CD1c-positive myeloid dendritic cell (primary cell): ENCODE data around the gene SLC16A12.
"Not testable (repeated sequence)": the region's sequence is repeated elsewhere in the genome, so short reads cannot be mapped to it uniquely, and the experiment has no call there.

Source experiments
- DNase-seq: peaks from one replicate; pipeline ENCODE4 v3.0.0-alpha.2; 2016; ENCODE audit errors: extremely low spot score

Gene SLC16A12

GRCh38 chr10:89470628-89471027 lies 64.8 kb downstream of the SLC16A12 start:
- DNase-seq: no peak

- peak; percentile 3 for DNase-seq
Measured at GRCh38 chr10:89469517-89469916, 65.9 kb downstream of the SLC16A12 start.

GRCh38 chr10:89468191-89468965 lies 67.0 kb downstream of the SLC16A12 start:
- DNase-seq: no peak

DNA sequence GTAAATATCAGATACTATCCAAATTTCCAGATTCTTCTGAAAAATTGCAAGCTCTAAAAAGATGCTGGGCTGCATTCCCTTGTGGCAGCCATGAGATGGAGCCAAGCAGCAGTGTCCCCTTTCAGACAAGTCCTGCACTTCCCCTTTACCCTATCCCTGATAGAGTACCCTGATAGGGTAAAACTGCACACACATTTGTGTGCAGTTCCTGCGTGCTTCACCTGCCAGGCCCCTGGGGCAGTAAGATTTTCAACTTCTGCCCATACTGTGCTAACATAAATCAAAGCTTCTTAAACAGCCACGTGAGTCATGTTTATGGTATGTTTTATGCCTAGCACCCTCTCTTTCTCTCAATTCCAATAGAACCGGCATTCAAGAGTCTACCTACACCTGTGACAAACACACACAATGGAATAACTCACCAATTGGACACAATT lies 68.8 kb downstream of the SLC16A12 start:
- DNase-seq: peak; percentile 37

GRCh38 chr10:89465196-89465595 lies 70.2 kb downstream of the SLC16A12 start:
- no peak for DNase-seq

- no peak for DNase-seq
Measured at GRCh38 chr10:89463846-89464537, 71.4 kb downstream of the SLC16A12 start.

DNA sequence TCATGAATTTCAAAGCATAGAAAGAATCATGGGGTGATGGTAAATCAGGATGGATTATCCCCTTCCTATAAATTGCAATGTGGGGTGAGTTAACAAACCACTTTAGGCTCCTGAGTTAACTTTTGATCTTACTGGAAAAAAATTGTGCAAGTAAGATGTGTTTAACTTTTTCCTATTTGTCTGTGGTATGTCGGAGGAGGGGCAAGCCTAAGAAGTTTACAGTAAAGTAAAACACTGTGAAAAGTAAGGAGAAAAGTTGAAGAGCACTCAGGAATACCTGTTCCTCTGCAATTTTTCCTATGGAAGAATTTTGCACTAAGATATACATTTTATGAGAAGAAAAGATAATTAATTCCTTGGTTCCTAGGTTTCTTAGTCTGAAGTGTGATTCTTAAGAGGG lies 76.6 kb downstream of the SLC16A12 start:
- no peak for DNase-seq

GRCh38 chr10:89458291-89458690 lies 77.1 kb downstream of the SLC16A12 start:
- no peak for DNase-seq

GRCh38 chr10:89454561-89455347 lies 80.6 kb downstream of the SLC16A12 start:
- no peak for DNase-seq

DNA sequence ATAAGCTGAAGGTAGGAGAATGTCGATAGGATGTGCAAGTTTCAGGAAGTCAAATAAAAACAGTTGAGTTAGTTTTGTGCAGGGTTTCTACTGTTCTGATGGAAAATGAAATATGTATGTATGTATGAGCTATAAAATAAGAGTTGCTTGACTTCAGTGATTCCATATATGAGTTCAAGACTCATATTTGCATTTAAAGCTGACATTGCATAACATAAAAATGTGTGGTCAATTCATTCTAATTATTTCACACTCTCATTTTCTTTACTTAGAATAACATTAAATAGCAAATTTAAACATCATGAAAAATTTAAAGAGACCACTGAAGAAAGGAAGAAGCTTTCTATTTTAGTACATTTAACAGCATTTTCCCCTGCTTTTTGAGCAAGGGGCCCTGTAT lies 83.2 kb downstream of the SLC16A12 start:
- no peak for DNase-seq

- DNase-seq: no peak
Measured at GRCh38 chr10:89450901-89451300, 84.5 kb downstream of the SLC16A12 start.

- not testable (repeated sequence) for DNase-seq
Measured at GRCh38 chr10:89444819-89445218, 90.6 kb downstream of the SLC16A12 start.

DNA sequence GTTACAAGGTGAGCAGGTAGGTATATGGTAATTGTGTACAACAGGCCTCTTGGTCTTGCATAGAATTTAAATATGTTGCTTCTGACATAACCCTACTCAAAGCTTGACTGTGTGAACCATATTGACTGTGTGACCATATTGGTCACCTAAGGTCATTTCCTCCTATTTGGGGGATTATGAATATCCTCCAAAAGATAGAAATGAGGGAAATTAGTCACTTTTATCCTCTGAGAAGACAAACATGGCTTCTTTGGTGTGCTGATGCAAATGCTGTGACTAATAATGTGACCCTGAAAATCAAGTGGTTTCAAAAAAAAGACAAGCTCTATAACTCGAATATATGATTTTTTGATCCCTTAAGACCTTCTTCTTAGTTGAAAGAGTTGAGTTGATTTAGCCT lies 93.1 kb downstream of the SLC16A12 start:
- no peak for DNase-seq

DNA sequence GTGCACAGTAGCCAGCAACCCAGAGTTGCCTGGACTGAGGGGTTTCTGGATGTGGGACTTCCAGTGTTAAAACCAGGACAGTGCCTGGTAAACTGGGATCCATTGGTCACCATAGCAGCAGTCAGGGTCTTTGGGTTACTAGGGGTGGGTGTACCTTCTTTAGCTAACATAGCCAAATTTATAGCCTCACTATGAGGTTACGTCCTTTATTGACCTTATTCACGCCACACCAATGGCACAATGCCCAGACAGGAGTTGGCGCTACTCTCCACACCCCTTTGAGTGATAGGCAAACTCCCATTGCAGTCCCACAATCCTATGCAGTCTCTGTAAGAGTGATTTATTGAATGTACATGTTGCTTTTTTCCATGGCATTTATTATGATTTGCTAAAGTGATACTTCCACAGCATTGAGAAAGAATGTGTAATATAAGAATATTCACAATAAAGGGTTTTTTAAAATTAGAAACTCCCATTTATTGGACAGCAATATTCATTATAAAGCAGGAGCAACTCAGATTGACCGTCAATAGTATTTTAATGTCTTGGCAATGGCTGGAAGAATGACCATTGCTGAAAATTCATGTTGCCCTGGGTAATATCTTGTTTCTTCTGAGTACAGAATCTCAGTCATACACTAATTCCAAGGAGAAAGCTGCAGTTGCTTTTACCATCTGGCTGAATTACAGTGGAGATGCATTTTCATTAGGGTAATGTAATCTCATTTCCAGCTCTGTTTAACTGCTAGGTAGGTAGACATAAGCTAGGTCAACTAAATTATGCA lies 95.0 kb downstream of the SLC16A12 start:
- DNase-seq: no peak

DNA sequence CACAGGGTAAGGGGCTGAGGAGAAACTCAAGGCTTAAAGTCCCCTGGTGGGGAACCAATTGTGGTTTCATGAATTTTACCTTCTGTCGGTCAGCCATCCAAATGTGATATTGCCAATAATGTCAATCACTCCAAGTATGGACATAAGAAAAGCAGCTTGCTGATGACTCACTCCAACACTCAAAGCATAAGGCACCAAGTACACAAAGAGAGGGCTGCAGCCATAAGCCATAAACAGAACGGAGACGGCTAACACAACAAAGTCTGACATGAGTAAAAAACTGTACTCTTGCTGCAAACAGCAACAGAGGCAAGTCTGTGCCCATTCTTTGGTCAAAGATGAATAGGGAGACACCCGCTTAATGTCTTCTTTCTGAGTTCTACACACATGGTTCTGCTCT lies 96.9 kb downstream of the SLC16A12 start:
- DNase-seq: no peak

DNA sequence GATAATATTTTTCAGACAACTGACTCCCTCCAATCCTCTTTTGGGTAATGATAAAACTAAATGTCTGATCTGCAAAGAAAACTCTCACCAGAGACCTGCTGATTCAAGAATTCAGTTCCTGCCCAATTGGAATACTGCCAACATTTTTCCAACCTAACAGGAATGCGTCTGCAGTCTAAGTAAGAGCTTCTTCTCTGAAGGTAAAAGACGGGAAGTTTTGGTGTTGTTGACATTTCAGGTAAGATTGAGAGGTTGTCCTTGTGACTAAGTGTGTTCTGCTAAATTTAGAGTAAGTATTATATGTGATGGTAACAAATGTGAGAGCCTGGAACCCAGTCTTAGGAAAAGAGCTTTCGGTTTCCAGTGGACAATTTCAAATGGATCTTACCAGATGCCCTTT lies 103.4 kb downstream of the SLC16A12 start:
- no peak for DNase-seq

- DNase-seq: no peak
Measured at GRCh38 chr10:89428877-89429276, 106.5 kb downstream of the SLC16A12 start.

GRCh38 chr10:89427629-89428028 lies 107.8 kb downstream of the SLC16A12 start:
- no peak for DNase-seq

DNA sequence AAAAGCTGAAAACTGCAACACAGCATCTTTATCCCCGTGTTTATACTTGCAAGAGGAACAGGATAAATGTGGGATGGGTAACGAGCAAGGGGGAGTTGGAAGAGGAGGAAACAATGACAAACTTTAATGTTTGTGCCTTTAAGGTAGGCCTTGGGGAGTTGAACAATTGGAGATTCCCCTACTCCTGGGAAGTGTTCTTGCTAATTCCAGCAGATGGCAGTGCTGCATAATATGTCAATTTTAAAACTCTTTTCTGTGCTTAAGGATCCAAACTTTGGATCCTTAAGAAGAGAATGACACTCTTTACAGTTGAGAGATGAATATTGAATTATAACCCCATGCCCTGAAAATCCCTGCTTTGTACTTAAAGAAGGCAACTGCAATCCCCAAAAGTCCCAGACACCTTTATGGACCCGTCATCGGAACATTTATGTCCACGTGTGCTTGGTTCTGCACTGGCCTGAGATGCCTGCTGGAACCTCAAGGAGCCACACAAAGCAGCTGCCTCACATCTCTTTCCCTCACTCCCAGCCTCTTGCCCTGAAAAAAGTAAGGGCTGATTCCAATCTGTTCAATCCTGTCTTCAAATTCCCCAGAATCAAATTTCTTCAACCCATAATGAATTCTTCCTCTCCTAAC lies 109.0 kb downstream of the SLC16A12 start:
- DNase-seq: peak; percentile 51

GRCh38 chr10:89425000-89425399 lies 110.4 kb downstream of the SLC16A12 start:
- no peak for DNase-seq

- DNase-seq: no peak
Measured at GRCh38 chr10:89421018-89421476, 114.3 kb downstream of the SLC16A12 start.
